Fibroblast of lung (primary cell): Measurements from ENCODE around the gene GRIN2A.

ENCODE experiments used
- CTCF ChIP-seq, 2 donors: IDR thresholded peaks in 1 of 2; conservative IDR thresholded peaks in 1 of 2; 1 replicate in 1 of 2; 2 replicates in 1 of 2; pipeline ENCODE4 v1.5.1; 2011 to 2012; ENCODE audit warnings: low read length in 2 of 2, control low read depth in 1 of 2, inconsistent platforms in 1 of 2, low read depth in 1 of 2, mild to moderate bottlenecking in 1 of 2
- EZH2 ChIP-seq: IDR thresholded peaks from 2 replicates; pipeline ENCODE4 v1.5.1; 2012; ENCODE audit warnings: low read length, control low read depth, mild to moderate bottlenecking; ENCODE audit errors: missing control alignments

- no peak for TF ChIP-seq EZH2
- no peak for TF ChIP-seq CTCF (conservative IDR thresholded peaks at IDR 0.05 in 1 of 2, IDR thresholded peaks at IDR 0.05 in 1 of 2; ENCODE audit: low read depth in 1 of 2, low read length in 2 of 2)
Observed at GRCh38 chr16:9946022-9946720, 236.1 kb downstream of the GRIN2A start.
